ENCODE measurements around the gene NANOS1. TPM values are rescaled to one million over a fixed set of nuclear protein-coding genes. Genes with fewer than 3 reads are reported as not detected.

Gene NANOS1
- total RNA-seq, 1 experiment from 2014 or later, result 5.4 TPM

DNA sequence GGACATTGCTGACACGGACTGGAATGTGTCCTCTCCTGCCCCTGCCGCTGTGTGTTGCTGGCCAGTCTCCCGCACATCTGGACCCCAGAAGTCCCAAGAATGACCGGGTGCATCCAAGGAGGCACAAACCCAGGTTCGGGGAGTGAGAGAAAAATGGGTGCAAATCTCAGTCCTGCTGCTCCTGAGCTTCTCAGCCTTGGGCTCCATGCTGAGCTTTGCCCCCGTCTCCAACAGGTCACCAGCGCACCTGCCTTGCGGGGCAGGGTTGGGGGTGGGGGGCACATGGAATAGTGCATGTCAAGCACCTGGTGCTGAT is 6.0 kb upstream of the NANOS1 start:
- CTCF ChIA-PET, result interaction anchor here (1.1 kb wide), 1 partner anchor 17 kb away, joined by 3 read pairs; no protein-coding TSS in a partner anchor
- ATAC-seq, result no peak
- no peaks in the 10 kb centered on the region for H3F3A ChIP-seq (ENCODE audit: low read length, unreplicated experiment)
- intact Hi-C loops (cut with micrococcal nuclease), result loop anchor here (10.0 kb wide), 2 partner anchors 179 to 219 kb away; no protein-coding TSS in a partner anchor
- no TSS peak for BruUV-seq (replicated peaks)
- no peaks in the 10 kb centered on the region for H3K9me2 ChIP-seq (replicated peaks; ENCODE audit: low read length)
- no peaks in the 10 kb centered on the region for H3K79me2 ChIP-seq (ENCODE audit: low read length)
- H3K27me3 ChIP-seq (ENCODE audit: low read length), result no peaks in the 10 kb centered on the region
- no peaks in the 10 kb centered on the region for H3K36me3 ChIP-seq (ENCODE audit: low read depth, low read length)
- H3K9me3 ChIP-seq (ENCODE audit: low read length), result no peaks in the 10 kb centered on the region
- no peak for DNase-seq
- no peak overlapping the region for H3K9ac ChIP-seq (ENCODE audit: low read length)
- no peaks in the 10 kb centered on the region for H4K20me1 ChIP-seq (ENCODE audit: low read length)
- peak overlapping the region; percentile 65 for H3K4me2 ChIP-seq (ENCODE audit: low read length)
- peaks cover 51% of the 10 kb centered on the region for H3K4me1 ChIP-seq (ENCODE audit: insufficient read depth, low read length)
- no peak overlapping the region for H3K4me3 ChIP-seq (ENCODE audit: low read length)
- peak overlapping the region; percentile 59 for H3K27ac ChIP-seq (ENCODE audit: low read length)
- TF ChIP-seq EZH2phosphoT487 (IDR thresholded peaks at IDR 0.05; ENCODE audit: borderline replicate concordance, low read length) (no peak), EZH2 (IDR thresholded peaks at IDR 0.05; ENCODE audit: low read length, unreplicated experiment) (no peak)
- TF ChIP-seq, protein P1, sequence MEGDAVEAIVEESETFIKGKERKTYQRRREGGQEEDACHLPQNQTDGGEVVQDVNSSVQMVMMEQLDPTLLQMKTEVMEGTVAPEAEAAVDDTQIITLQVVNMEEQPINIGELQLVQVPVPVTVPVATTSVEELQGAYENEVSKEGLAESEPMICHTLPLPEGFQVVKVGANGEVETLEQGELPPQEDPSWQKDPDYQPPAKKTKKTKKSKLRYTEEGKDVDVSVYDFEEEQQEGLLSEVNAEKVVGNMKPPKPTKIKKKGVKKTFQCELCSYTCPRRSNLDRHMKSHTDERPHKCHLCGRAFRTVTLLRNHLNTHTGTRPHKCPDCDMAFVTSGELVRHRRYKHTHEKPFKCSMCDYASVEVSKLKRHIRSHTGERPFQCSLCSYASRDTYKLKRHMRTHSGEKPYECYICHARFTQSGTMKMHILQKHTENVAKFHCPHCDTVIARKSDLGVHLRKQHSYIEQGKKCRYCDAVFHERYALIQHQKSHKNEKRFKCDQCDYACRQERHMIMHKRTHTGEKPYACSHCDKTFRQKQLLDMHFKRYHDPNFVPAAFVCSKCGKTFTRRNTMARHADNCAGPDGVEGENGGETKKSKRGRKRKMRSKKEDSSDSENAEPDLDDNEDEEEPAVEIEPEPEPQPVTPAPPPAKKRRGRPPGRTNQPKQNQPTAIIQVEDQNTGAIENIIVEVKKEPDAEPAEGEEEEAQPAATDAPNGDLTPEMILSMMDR (conservative IDR thresholded peaks at IDR 0.05; ENCODE audit: low read depth, low read length), result no peak
- POLR2A ChIA-PET (ENCODE audit: unreplicated experiment), result no interaction called here
- H2AFZ ChIP-seq (ENCODE audit: low read length), result no peak overlapping the region

DNA sequence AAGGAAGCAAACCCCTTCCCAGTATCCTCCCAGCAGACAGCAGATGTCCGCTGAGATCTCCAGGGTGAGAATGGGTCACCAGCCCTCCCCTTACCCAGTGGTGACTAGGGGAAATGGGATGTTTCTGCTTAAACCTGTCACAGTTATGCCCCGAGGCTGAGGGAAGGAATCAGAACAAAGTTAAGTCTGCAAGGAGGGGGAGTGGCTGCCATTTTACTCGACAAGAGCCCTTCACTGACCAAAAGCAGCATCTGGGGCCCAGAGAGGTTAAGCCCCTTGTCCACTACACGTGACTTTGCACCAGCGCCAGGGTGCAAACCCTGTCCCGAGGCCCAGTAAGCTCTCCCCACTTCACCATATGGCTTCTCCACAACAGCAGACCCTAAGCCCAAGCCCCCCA is 4.6 kb upstream of the NANOS1 start:
- H3K4me1 ChIP-seq (ENCODE audit: insufficient read depth, low read length), result peaks cover 51% of the 10 kb centered on the region
- H3K9ac ChIP-seq (ENCODE audit: low read length), result no peak overlapping the region
- H3K9me2 ChIP-seq (replicated peaks; ENCODE audit: low read length), result no peaks in the 10 kb centered on the region
- no peaks in the 10 kb centered on the region for H3K9me3 ChIP-seq (ENCODE audit: low read length)
- no peaks in the 10 kb centered on the region for H3K36me3 ChIP-seq (ENCODE audit: low read depth, low read length)
- DNase-seq (peak; percentile 58), ATAC-seq (no peak)
- POLR2A ChIA-PET (ENCODE audit: unreplicated experiment), result no interaction called here
- no peaks in the 10 kb centered on the region for H3K27me3 ChIP-seq (ENCODE audit: low read length)
- H3K4me2 ChIP-seq (ENCODE audit: low read length), result peak overlapping the region; percentile 70
- BruUV-seq (replicated peaks), result no TSS peak
- H3K27ac ChIP-seq (ENCODE audit: low read length), result peak overlapping the region; percentile 28
- intact Hi-C loops (cut with micrococcal nuclease), result loop anchor here (2.0 to 10.0 kb wide), 3 partner anchors 18 to 220 kb away; no protein-coding TSS in a partner anchor
- H4K20me1 ChIP-seq (ENCODE audit: low read length), result no peaks in the 10 kb centered on the region
- H3K79me2 ChIP-seq (ENCODE audit: low read length), result no peaks in the 10 kb centered on the region
- H3K4me3 ChIP-seq (ENCODE audit: low read length), result no peak overlapping the region
- no peaks in the 10 kb centered on the region for H3F3A ChIP-seq (ENCODE audit: low read length, unreplicated experiment)
- H2AFZ ChIP-seq (ENCODE audit: low read length), result peak overlapping the region; percentile 26; the same call in 1 of the 2 replicates
- CTCF ChIA-PET, result interaction anchor here (0.5 kb wide), 1 partner anchor 65 kb away, joined by 3 read pairs; no protein-coding TSS in a partner anchor
- TF ChIP-seq EZH2 (IDR thresholded peaks at IDR 0.05; ENCODE audit: low read length, unreplicated experiment), result no peak
- TF ChIP-seq, protein P1 (conservative IDR thresholded peaks at IDR 0.05; ENCODE audit: low read depth, low read length), result no peak
- no peak for TF ChIP-seq EZH2phosphoT487 (IDR thresholded peaks at IDR 0.05; ENCODE audit: borderline replicate concordance, low read length)

DNA sequence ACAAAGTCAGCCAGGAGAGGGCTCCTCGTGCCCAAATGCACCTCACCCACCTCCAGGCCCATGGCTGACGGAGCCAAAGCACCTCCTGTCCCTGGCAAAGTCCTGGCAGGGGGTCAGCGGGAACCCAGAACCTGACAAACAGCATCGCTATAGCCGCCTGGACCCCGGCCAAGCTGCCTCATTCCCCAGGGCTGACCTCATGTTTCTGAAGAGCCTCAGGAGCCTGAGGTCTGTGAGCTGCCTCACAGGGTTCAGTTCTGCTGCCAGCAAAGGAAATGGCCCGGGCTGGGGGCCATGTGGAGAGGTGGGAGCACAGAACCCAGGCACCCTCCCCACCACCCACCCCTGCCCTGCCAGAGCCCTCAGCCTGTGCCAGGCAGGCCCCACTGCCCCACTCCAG is 4.2 kb upstream of the NANOS1 start:
- TF ChIP-seq EZH2phosphoT487 (IDR thresholded peaks at IDR 0.05; ENCODE audit: borderline replicate concordance, low read length) (no peak), EZH2 (IDR thresholded peaks at IDR 0.05; ENCODE audit: low read length, unreplicated experiment) (no peak)
- TF ChIP-seq, protein P1 (conservative IDR thresholded peaks at IDR 0.05; ENCODE audit: low read depth, low read length), result no peak
- H3K9me3 ChIP-seq (ENCODE audit: low read length), result no peaks in the 10 kb centered on the region
- BruUV-seq (replicated peaks), result no TSS peak
- no peaks in the 10 kb centered on the region for H3K27me3 ChIP-seq (ENCODE audit: low read length)
- intact Hi-C loops (cut with micrococcal nuclease), result loop anchor here (2.0 to 10.0 kb wide), 3 partner anchors 19 to 221 kb away; no protein-coding TSS in a partner anchor
- ChIA-PET POLR2A (ENCODE audit: unreplicated experiment) (no interaction called here), CTCF (interaction anchor here (0.5 kb wide), 1 partner anchor 65 kb away, joined by 3 read pairs; no protein-coding TSS in a partner anchor)
- peak overlapping the region; percentile 42 for H3K27ac ChIP-seq (ENCODE audit: low read length)
- no peaks in the 10 kb centered on the region for H3K79me2 ChIP-seq (ENCODE audit: low read length)
- H4K20me1 ChIP-seq (ENCODE audit: low read length), result no peaks in the 10 kb centered on the region
- H3K4me3 ChIP-seq (ENCODE audit: low read length), result no peak overlapping the region
- peak; percentile 85 for DNase-seq
- ATAC-seq, result peak; percentile 2
- no peaks in the 10 kb centered on the region for H3K9me2 ChIP-seq (replicated peaks; ENCODE audit: low read length)
- H3K4me1 ChIP-seq (ENCODE audit: insufficient read depth, low read length), result peaks cover 48% of the 10 kb centered on the region
- H3K9ac ChIP-seq (ENCODE audit: low read length), result no peak overlapping the region
- H2AFZ ChIP-seq (ENCODE audit: low read length), result peak overlapping the region; percentile 26; the same call in 1 of the 2 replicates
- no peaks in the 10 kb centered on the region for H3F3A ChIP-seq (ENCODE audit: low read length, unreplicated experiment)
- H3K4me2 ChIP-seq (ENCODE audit: low read length), result peak overlapping the region; percentile 70
- no peaks in the 10 kb centered on the region for H3K36me3 ChIP-seq (ENCODE audit: low read depth, low read length)
